A549 (cell line): ENCODE data around the gene HOXD12. TPM values are rescaled to one million over a fixed set of nuclear protein-coding genes. Genes with fewer than 3 reads are reported as not detected.

Source experiments
- ATAC-seq, 2 experiments: fragments of 200-7000 bp in 1 of 2; fragments of >200 bp in 1 of 2; cut with Nextera tagmentation in 1 of 2; cut with Tn5 transposase in 1 of 2; 3 replicates each; pipeline versions ENCODE4 v1.8.0 to v1.9.1; 2018 to 2020; ENCODE audit warnings: mild to moderate bottlenecking in 1 of 2, moderate library complexity in 1 of 2
- CTCF ChIA-PET: fragments of 300-600 bp; sonication (Branson Sonifier 250); formaldehyde crosslinking; extraction: SDS; loops from one replicate; lab custom pipeline; 2021; ENCODE audit warnings: antibody characterized with exemption, inconsistent platforms; lab: Yijun Ruan, JAX
- POLR2A ChIA-PET: fragments of 350-600 bp; formaldehyde crosslinking; extraction: SDS; loops from one replicate; lab custom pipeline; 2021; ENCODE audit warnings: antibody characterized with exemption, inconsistent platforms; lab: Yijun Ruan, JAX
- DNase-seq, 2 experiments: peaks; one replicate each; pipeline versions ENCODE4 v3.0.0 to v3.0.0-alpha.2; 2011 to 2016; ENCODE audit warnings: low read depth in 1 of 2, low spot score in 1 of 2
- FAIRE-seq: peaks from 2 replicates; lab custom pipeline; 2011; peaks lifted over from hg19 to GRCh38; lab: Jason Lieb, UNC
- H3K27ac ChIP-seq, 2 experiments: fragments of >200 bp; sonication (Bioruptor Twin); formaldehyde crosslinking; 3 replicates each; pipeline ENCODE4 v1.5.1; 2016 to 2017
- H3K4me1 ChIP-seq: fragments of >200 bp; sonication (Bioruptor Twin); formaldehyde crosslinking; 3 replicates; pipeline ENCODE4 v1.6.1; 2016
- H3K4me2 ChIP-seq: fragments of >200 bp; sonication (Bioruptor Twin); formaldehyde crosslinking; 3 replicates; pipeline ENCODE4 v1.6.1; 2016
- H3K4me3 ChIP-seq: fragments of >200 bp; sonication (Bioruptor Twin); formaldehyde crosslinking; 3 replicates; pipeline ENCODE4 v1.5.1; 2016
- H3K9me3 ChIP-seq: fragments of >200 bp; sonication (Bioruptor Twin); formaldehyde crosslinking; 3 replicates; pipeline ENCODE4 v1.6.1; 2016
- CTCF ChIP-seq: fragments of >200 bp; sonication (Bioruptor Twin); formaldehyde crosslinking; IDR thresholded peaks from 3 replicates; pipeline ENCODE4 v1.5.1; 2016
- EHMT2 ChIP-seq: fragments of 200-600 bp; sonication (generic); IDR thresholded peaks from 2 replicates; pipeline ENCODE4 v1.6.1; 2016; ENCODE audit warnings: antibody characterized with exemption, low read depth, mild to moderate bottlenecking, moderate library complexity
- JUN ChIP-seq, 2 experiments: fragments of >200 bp; sonication (Bioruptor Twin); formaldehyde crosslinking; IDR thresholded peaks; 2 replicates in 1 of 2; 3 replicates in 1 of 2; pipeline ENCODE4 v1.6.1; 2016 to 2017
- RAD21 ChIP-seq, 2 experiments: fragments of >200 bp in 1 of 2; sonication (Bioruptor Twin) in 1 of 2; formaldehyde crosslinking in 1 of 2; IDR thresholded peaks in 1 of 2; conservative IDR thresholded peaks in 1 of 2; 2 replicates in 1 of 2; 3 replicates in 1 of 2; pipeline ENCODE4 v1.6.1; 2012 to 2018; ENCODE audit warnings: inconsistent platforms in 1 of 2
- RCOR1 ChIP-seq: fragments of 150-350 bp; IDR thresholded peaks from 2 replicates; pipeline ENCODE4 v1.6.1; 2014; ENCODE audit warnings: antibody characterized with exemption, low read length, low read depth
- RFX5 ChIP-seq: fragments of 450-650 bp; IDR thresholded peaks from 2 replicates; pipeline ENCODE4 v1.7.1; 2014; ENCODE audit warnings: antibody characterized with exemption, mild to moderate bottlenecking, moderate library complexity
- RNF2 ChIP-seq: fragments of 200-600 bp; sonication (generic); IDR thresholded peaks from 2 replicates; pipeline ENCODE4 v1.6.1; 2016; ENCODE audit warnings: low read depth, mild to moderate bottlenecking, antibody characterized with exemption, moderate library complexity, borderline replicate concordance
- SMC3 ChIP-seq: fragments of >200 bp; sonication (Bioruptor Twin); formaldehyde crosslinking; IDR thresholded peaks from 3 replicates; pipeline ENCODE4 v1.6.1; 2018; ENCODE audit warnings: inconsistent platforms
- TP53 ChIP-seq: fragments of 250-450 bp; sonication (Bioruptor Pico); IDR thresholded peaks from 2 replicates; pipeline ENCODE4 v1.5.0; 2021; ENCODE audit warnings: mild to moderate bottlenecking, moderate library complexity
- ZC3H11A ChIP-seq: fragments of 450-650 bp; IDR thresholded peaks from 2 replicates; pipeline ENCODE4 v1.6.1; 2014; ENCODE audit warnings: antibody characterized with exemption, mild to moderate bottlenecking
- WGBS: methylation state at CpG from one replicate; pipeline ENCODE4 v1.1.6; 2017; ENCODE audit errors: missing lambda C conversion rate; 5-methylcytosine and 5-hydroxymethylcytosine counted together
- polyA plus RNA-seq, 4 experiments: library from polyadenylated mRNA; depleted of rRNA in 3 of 4; stranded (reverse); fragments of >200 nt; fragmentation: RNase III in 1 of 4; extraction: RNeasy Plus Mini Kit Qiagen cat#74134 plus additional on column Dnase treatment in 1 of 4; gene quantifications; 2 replicates in 3 of 4; 3 replicates in 1 of 4; pipeline ENCODE4 v1.2.3, GENCODE V29; 2011 to 2017
- TF ChIP-seq, protein P1 (sequence below): IDR thresholded peaks from 2 replicates; pipeline ENCODE4 v1.6.1; 2012

HOXD12 gene
- polyA plus RNA-seq, 2 of the 4 experiments (the other 2 are of a cell fraction) = not detected

- Histone ChIP-seq H3K4me3 (peak overlapping the region; percentile 49), H3K4me1 (peaks cover 9% of the 10 kb centered on the region; the same call in 2 of the 3 replicates), H3K4me2 (peak overlapping the region; percentile 97), H3K27ac (no peak overlapping the region), H3K9me3 (peaks cover 10% of the 10 kb centered on the region)
- ChIA-PET CTCF (interaction anchor here (0.6 to 5.5 kb wide), 28 partner anchors 8 to 1379 kb away, joined by 3 to 57 read pairs (median 6); partner anchors contain the start of gene HOXD11), POLR2A (no interaction called here)
- DNase-seq (no peak), ATAC-seq (peak in 1 of 2 experiments; percentile 37; a peak in 3 of 6 replicates), FAIRE-seq (no peak)
- TF ChIP-seq EHMT2 = no peak
- 0 out of 2 replicates have a peak, but pooled peaks have one; percentile 9 for TF ChIP-seq RNF2
- TF ChIP-seq, protein P1, sequence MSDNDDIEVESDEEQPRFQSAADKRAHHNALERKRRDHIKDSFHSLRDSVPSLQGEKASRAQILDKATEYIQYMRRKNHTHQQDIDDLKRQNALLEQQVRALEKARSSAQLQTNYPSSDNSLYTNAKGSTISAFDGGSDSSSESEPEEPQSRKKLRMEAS = 0 out of 2 replicates have a peak, but pooled peaks have one; percentile 5
- WGBS = 3% methylated on average over 25 of the region's 25 CpGs
These were observed 20.9 kb upstream of the HOXD12 start for GRCh38 chr2:176078541-176079284.

DNA sequence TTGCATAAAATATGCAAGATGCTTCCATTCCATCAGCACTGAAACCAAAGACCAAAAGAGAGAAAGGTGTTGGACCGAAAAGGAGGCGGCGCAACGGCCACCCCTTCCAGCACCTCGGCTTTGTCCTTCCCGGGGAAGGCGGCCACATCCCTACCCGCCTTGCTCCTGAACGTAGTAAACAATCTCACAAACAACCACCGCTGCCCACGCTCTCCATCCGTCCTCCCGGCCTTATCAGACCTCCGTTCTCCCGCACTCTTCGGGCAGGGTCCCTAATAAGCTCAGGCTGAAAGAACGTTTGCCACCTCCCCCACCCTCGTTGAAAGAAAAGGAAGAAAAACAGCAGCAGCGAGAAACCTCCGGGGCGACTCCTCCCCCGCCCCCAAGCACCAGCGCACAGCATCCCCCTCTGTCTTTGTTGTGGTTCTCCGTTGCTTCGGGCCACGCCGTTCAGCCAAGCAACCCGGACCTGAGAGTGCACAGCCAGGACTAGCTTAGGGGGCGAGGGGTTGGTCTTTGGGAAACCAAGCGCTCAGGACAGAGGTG lies 20.2 kb upstream of the HOXD12 start:
- Histone ChIP-seq H3K4me1 (peaks cover 9% of the 10 kb centered on the region; the same call in 2 of the 3 replicates), H3K4me3 (peak overlapping the region; percentile 49)
- ATAC-seq (peak; percentile 36 to 67; a peak in 5 of 6 replicates), DNase-seq (peak in 1 of 2 experiments; percentile 36)
- ChIA-PET CTCF (interaction anchor here (0.6 to 5.5 kb wide), 31 partner anchors 8 to 1379 kb away, joined by 3 to 57 read pairs (median 5); partner anchors contain the start of gene HOXD11), POLR2A (no interaction called here)
- 2% methylated on average over 21 of the region's 30 CpGs for WGBS
- TF ChIP-seq TP53 (CRISPR knock-in tag) (no peak), ZC3H11A (no peak), RCOR1 (no peak)
- TF ChIP-seq, protein P1 = 0 out of 2 replicates have a peak, but pooled peaks have one; percentile 5
- TF ChIP-seq, all 56 proteins: peak for 1
- no peak overlapping the region for H3K27ac ChIP-seq
- peak overlapping the region; percentile 97 for H3K4me2 ChIP-seq
- no peak for FAIRE-seq
- H3K9me3 ChIP-seq = peaks cover 10% of the 10 kb centered on the region

GRCh38 chr2:176079831-176080539 lies 19.6 kb upstream of the HOXD12 start:
- peak overlapping the region; percentile 97 for H3K4me2 ChIP-seq
- peaks cover 10% of the 10 kb centered on the region for H3K9me3 ChIP-seq
- ATAC-seq (peak; percentile 91 to 97), DNase-seq (peak; percentile 82 to 85), FAIRE-seq (no peak)
- 1% methylated on average over 17 of the region's 86 CpGs for whole genome bisulfite sequencing
- peaks cover 9% of the 10 kb centered on the region; the same call in 2 of the 3 replicates for H3K4me1 ChIP-seq
- POLR2A ChIA-PET = interaction anchor here (0.6 kb wide), 1 partner anchor 65 kb away, joined by 4 read pairs; no protein-coding TSS in a partner anchor
- TF ChIP-seq ZC3H11A (no peak), RFX5 (no peak), SMC3 (peak; percentile 81), RAD21 (conservative IDR thresholded peaks at IDR 0.05 in 1 of 2, IDR thresholded peaks at IDR 0.05 in 1 of 2) (peak; percentile 40 to 67; a peak in 4 of 5 replicates), JUN (IDR thresholded peaks at IDR 0.05) (0 out of 5 replicates have a peak, but pooled peaks of 1 of the 2 experiments have one; percentile 22), EHMT2 (no peak), CTCF (peak; percentile 93)
- H3K27ac ChIP-seq = peak overlapping the region; percentile 64 to 80; a peak in 5 of 6 replicates
- CTCF ChIA-PET = interaction anchor here (0.6 to 5.5 kb wide), 32 partner anchors 9 to 1380 kb away, joined by 3 to 57 read pairs (median 5); partner anchors contain the start of gene HOXD11
- peak overlapping the region; percentile 49 for H3K4me3 ChIP-seq
